Esophagus squamous epithelium (tissue), 5 donors: Measurements from ENCODE around the gene RAB17. TPM values are rescaled to one million over a fixed set of nuclear protein-coding genes. Genes with fewer than 3 reads are reported as not detected.
A peak's percentile ranks its signal among the peaks of the same experiment; 100 is the strongest.

Experiments used
- DNase-seq: peaks from one replicate; lab custom pipeline; 2025; lab: John Stamatoyannopoulos, UW
- H3K27ac ChIP-seq, 4 donors: fragments of 200-600 bp; sonication (generic); one replicate each; pipeline ENCODE4 v1.5.1; 2016 to 2019; ENCODE audit warnings: mild to moderate bottlenecking in 1 of 4
- H3K27me3 ChIP-seq, 4 donors: fragments of 200-600 bp; sonication (generic); 1 replicate in 3 of 4; 2 replicates in 1 of 4; pipeline versions ENCODE4 v1.5.1 to v1.6.0; 2017 to 2021; ENCODE audit warnings: antibody characterized with exemption in 1 of 4
- H3K36me3 ChIP-seq, 3 donors: fragments of 200-600 bp; sonication (generic); one replicate each; pipeline ENCODE4 v1.5.1; 2016 to 2019
- H3K4me1 ChIP-seq, 3 donors: fragments of 200-600 bp; sonication (generic); one replicate each; pipeline ENCODE4 v1.5.1; 2017 to 2019
- H3K4me3 ChIP-seq, 4 donors: fragments of 200-600 bp; sonication (generic); 1 replicate in 3 of 4; 2 replicates in 1 of 4; pipeline ENCODE4 v1.5.1; 2016 to 2019; ENCODE audit warnings: mild to moderate bottlenecking in 2 of 4, moderate library complexity in 1 of 4
- H3K9me3 ChIP-seq, 3 donors: fragments of 200-600 bp; sonication (generic); one replicate each; pipeline ENCODE4 v1.5.1; 2016 to 2019
- CTCF ChIP-seq, 6 experiments: fragments of 450-650 bp in 4 of 6; fragments of 200-600 bp in 2 of 6; sonication (generic) in 2 of 6; IDR thresholded peaks; one replicate each; pipeline ENCODE4 v1.5.1; 2016 to 2019; ENCODE audit warnings: antibody characterized with exemption in 6 of 6, mild to moderate bottlenecking in 4 of 6, moderate library complexity in 4 of 6
- POLR2A ChIP-seq, 4 donors: fragments of 450-650 bp; IDR thresholded peaks; one replicate each; pipeline ENCODE4 v1.6.1; 2017; ENCODE audit warnings: antibody characterized with exemption in 4 of 4, mild to moderate bottlenecking in 4 of 4, moderate library complexity in 3 of 4
- WGBS, 2 donors: methylation state at CpG; one replicate each; pipeline ENCODE4 v1.1.5; 2018; 5-methylcytosine and 5-hydroxymethylcytosine counted together
- intact Hi-C: fragments of 100-400 bp; cut with DNase I; formaldehyde crosslinking; loops from one replicate; pipeline ENCODE4 v1.15.0; 2022
- total RNA-seq, 4 donors: library from RNA; depleted of rRNA; stranded (reverse); fragments of >200 nt; gene quantifications; one replicate each; pipeline ENCODE4 v1.1.0, GENCODE V29; 2016
- donor health status: DM: yes; HTN: yes; CAD: no.

The RAB17 gene
- total RNA-seq, 4 donors from 2014 or later, result 2.0 to 11.1 (median 6.4) TPM

- no peaks in the 10 kb centered on the region for H3K36me3 ChIP-seq
- WGBS, 2 donors, result 51 to 63% methylated on average over 5 of the region's 5 CpGs
- peaks cover 20 to 54% (median 23%) of the 10 kb centered on the region in 3 donors for H3K4me1 ChIP-seq
- H3K27ac ChIP-seq, result peak overlapping the region; percentile 20 to 72 (median 57)
- H3K4me3 ChIP-seq, result no peak overlapping the region
- intact Hi-C loops, result no loop called here
- H3K27me3 ChIP-seq, result no peaks in the 10 kb centered on the region
- H3K9me3 ChIP-seq, result no peaks in the 10 kb centered on the region
- no peak for TF ChIP-seq POLR2A (IDR thresholded peaks at IDR 0.05)
- TF ChIP-seq CTCF (IDR thresholded peaks at IDR 0.05), result no peak
- DNase-seq, result no peak
Observed at GRCh38 chr2:237594514-237594871, 4.0 kb upstream of the RAB17 start.

- peak overlapping the region in 3 of 4 donors; percentile 43 to 72 (median 71) for H3K27ac ChIP-seq
- intact Hi-C loops, result no loop called here
- no peak for TF ChIP-seq POLR2A (IDR thresholded peaks at IDR 0.05)
- TF ChIP-seq CTCF (IDR thresholded peaks at IDR 0.05), result no peak
- no peaks in the 10 kb centered on the region for H3K9me3 ChIP-seq
- H3K27me3 ChIP-seq, result no peaks in the 10 kb centered on the region
- H3K36me3 ChIP-seq, result no peaks in the 10 kb centered on the region
- WGBS, 2 donors, result 59 to 84% methylated on average over 6 to 7 of the region's 17 CpGs
- H3K4me3 ChIP-seq, result no peak overlapping the region
- DNase-seq, result no peak
- H3K4me1 ChIP-seq, result peaks cover 20 to 52% (median 23%) of the 10 kb centered on the region in 3 donors
Observed at GRCh38 chr2:237593596-237594320, 3.2 kb upstream of the RAB17 start.

- Histone ChIP-seq H3K27ac (no peak overlapping the region), H3K4me3 (no peak overlapping the region), H3K4me1 (peaks cover 20 to 52% (median 23%) of the 10 kb centered on the region in 3 donors), H3K9me3 (no peaks in the 10 kb centered on the region), H3K27me3 (no peaks in the 10 kb centered on the region), H3K36me3 (no peaks in the 10 kb centered on the region)
- 80 to 98% methylated on average over 2 to 6 of the region's 10 CpGs for WGBS, 2 donors
- TF ChIP-seq CTCF (IDR thresholded peaks at IDR 0.05) (no peak), POLR2A (IDR thresholded peaks at IDR 0.05) (no peak)
- no peak for DNase-seq
- intact Hi-C loops, result no loop called here
Observed at GRCh38 chr2:237593036-237593435, 2.5 kb upstream of the RAB17 start.

GRCh38 chr2:237592425-237592980, 2.0 kb upstream of the RAB17 start:
- Histone ChIP-seq H3K27me3 (no peaks in the 10 kb centered on the region), H3K4me3 (no peak overlapping the region), H3K9me3 (no peaks in the 10 kb centered on the region), H3K27ac (no peak overlapping the region), H3K4me1 (peaks cover 20 to 52% (median 23%) of the 10 kb centered on the region in 3 donors), H3K36me3 (no peaks in the 10 kb centered on the region)
- 90 to 95% methylated on average over 17 to 18 of the region's 18 CpGs for WGBS, 2 donors
- intact Hi-C loops, result no loop called here
- DNase-seq, result no peak
- TF ChIP-seq POLR2A (IDR thresholded peaks at IDR 0.05), result no peak

GRCh38 chr2:237591141-237591881, 777 bp upstream of the RAB17 start:
- intact Hi-C loops, result no loop called here
- WGBS, 2 donors, result 47 to 52% methylated on average over 5 to 8 of the region's 19 CpGs

More at GRCh38 chr2:237591141-237591881, 777 bp upstream of the RAB17 start:
- H3K36me3 ChIP-seq, result no peaks in the 10 kb centered on the region
- peak overlapping the region; percentile 11 to 76 (median 66) for H3K27ac ChIP-seq
- H3K4me3 ChIP-seq, result peak overlapping the region; percentile 5 to 50 (median 16)
- no peak for TF ChIP-seq CTCF (IDR thresholded peaks at IDR 0.05)
- TF ChIP-seq POLR2A (IDR thresholded peaks at IDR 0.05), result no peak
- H3K9me3 ChIP-seq, result no peaks in the 10 kb centered on the region
- H3K27me3 ChIP-seq, result no peaks in the 10 kb centered on the region
- no peak for DNase-seq
- H3K4me1 ChIP-seq, result peaks cover 20 to 52% (median 23%) of the 10 kb centered on the region in 3 donors
